Purkinje cell (primary cell): ENCODE measurements around the gene PKDCC. TPM values are rescaled to one million over a fixed set of nuclear protein-coding genes. Genes with fewer than 3 reads are reported as not detected.

Experiments
- polyA plus RNA-seq: library from polyadenylated mRNA; unstranded; fragments of >200 nt; fragmentation: Nextera tagmentation; gene quantifications from 2 replicates; pipeline ENCODE4 v1.2.1, GENCODE V29; 2014

PKDCC gene
- polyA plus RNA-seq = 4.9 TPM in 1 of 2 replicates, not detected in the other

GRCh38 chr2:42047488-42048298, at the start of gene PKDCC:
Gene PKDCC, plus strand, starts transcription at chr2:42048021. Its CDS starts 179 bp downstream, at chr2:42048200.

Other genes starting within 250 kb of the PKDCC start
- 12.0 and 22.7 TPM in 2 replicates for gene EML4, start 121.3 kb downstream of the PKDCC start, polyA plus RNA-seq